IMR-90 (cell line): ENCODE results near the gene NUDT8. TPM values are rescaled to one million over a fixed set of nuclear protein-coding genes. Genes with fewer than 3 reads are reported as not detected.

Experiments used
- ATAC-seq: fragments of 200-7000 bp; cut with Tn5 transposase; 2 replicates; pipeline ENCODE4 v1.9.1; 2020; ENCODE audit warnings: low read depth, mild to moderate bottlenecking, moderate library complexity
- BruUV-seq: library from RNA; stranded (reverse); fragments of 400-500 nt; replicated peaks from 2 replicates; lab custom pipeline; 2021; lab: Mats Ljungman, UMichigan
- CTCF ChIA-PET: fragments of 300-600 bp; formaldehyde crosslinking; extraction: SDS; loops from one replicate; lab custom pipeline; 2021; ENCODE audit warnings: antibody characterized with exemption; lab: Yijun Ruan, JAX
- POLR2A ChIA-PET: fragments of 300-600 bp; sonication (Branson Sonifier 250); formaldehyde crosslinking; loops from one replicate; lab custom pipeline; 2022; ENCODE audit warnings: antibody characterized with exemption; ENCODE audit not compliant: unreplicated experiment; lab: Charles Lee
- DNase-seq: peaks from one replicate; pipeline ENCODE4 v3.0.0; 2013
- H2AFZ ChIP-seq: replicated peaks from 2 replicates; pipeline ENCODE3; 2013; ENCODE audit warnings: low read length, mild to moderate bottlenecking; ENCODE audit not compliant: poor library complexity
- H2AK5ac ChIP-seq: 2 replicates; pipeline ENCODE4 v1.6.1; 2013; ENCODE audit warnings: low read depth, low read length, inconsistent platforms
- H2AK9ac ChIP-seq: replicated peaks from 2 replicates; pipeline ENCODE3; 2013; ENCODE audit warnings: mild to moderate bottlenecking, low read depth, low read length, moderate library complexity; ENCODE audit not compliant: poor library complexity
- H2BK120ac ChIP-seq: 2 replicates; pipeline ENCODE4 v1.6.1; 2013; ENCODE audit warnings: low read depth, low read length, inconsistent platforms
- H2BK15ac ChIP-seq: 3 replicates; pipeline ENCODE4 v1.6.1; 2013; ENCODE audit warnings: low read depth, low read length, inconsistent platforms
- H2BK20ac ChIP-seq: 2 replicates; pipeline ENCODE4 v1.6.1; 2013; ENCODE audit warnings: low read depth, mild to moderate bottlenecking, inconsistent platforms, low read length, moderate library complexity
- H2BK5ac ChIP-seq: 2 replicates; pipeline ENCODE4 v1.6.1; 2013; ENCODE audit warnings: mild to moderate bottlenecking, low read depth, low read length, inconsistent platforms; ENCODE audit not compliant: poor library complexity, severe bottlenecking
- H3K14ac ChIP-seq: replicated peaks from 2 replicates; pipeline ENCODE4 v1.6.1; 2013; ENCODE audit warnings: low read depth, low read length, inconsistent platforms
- H3K18ac ChIP-seq: 2 replicates; pipeline ENCODE4 v1.6.1; 2013; ENCODE audit warnings: low read depth, low read length, control low read depth
- H3K23ac ChIP-seq: 2 replicates; pipeline ENCODE4 v1.6.1; 2013; ENCODE audit warnings: low read depth, low read length, inconsistent platforms
- H3K27ac ChIP-seq: 2 replicates; pipeline ENCODE4 v1.5.1; 2013; ENCODE audit warnings: mild to moderate bottlenecking, control low read depth, low read length; ENCODE audit not compliant: insufficient read depth
- H3K27me3 ChIP-seq: 2 replicates; pipeline ENCODE4 v1.6.1; 2013; ENCODE audit warnings: low read length; ENCODE audit not compliant: control insufficient read depth, insufficient read depth
- H3K36me3 ChIP-seq: 2 replicates; pipeline ENCODE4 v1.6.1; 2013; ENCODE audit warnings: low read length, mixed read lengths; ENCODE audit not compliant: control insufficient read depth, insufficient read depth
- H3K4ac ChIP-seq: 2 replicates; pipeline ENCODE4 v1.6.1; 2013; ENCODE audit warnings: low read depth, low read length, inconsistent platforms
- H3K4me1 ChIP-seq: 2 replicates; pipeline ENCODE4 v1.6.1; 2013; ENCODE audit warnings: low read length, mixed read lengths; ENCODE audit not compliant: control insufficient read depth, insufficient read depth
- H3K4me2 ChIP-seq: 2 replicates; pipeline ENCODE4 v1.6.1; 2013; ENCODE audit warnings: low read depth, mild to moderate bottlenecking, control low read depth, low read length, moderate library complexity
- H3K4me3 ChIP-seq: 2 replicates; pipeline ENCODE4 v1.5.1; 2013; ENCODE audit warnings: low read depth, mild to moderate bottlenecking, control low read depth, low read length, moderate library complexity; ENCODE audit not compliant: insufficient read depth
- H3K56ac ChIP-seq: 2 replicates; pipeline ENCODE4 v1.6.1; 2013; ENCODE audit warnings: low read length, inconsistent platforms; ENCODE audit not compliant: insufficient read depth; ENCODE audit errors: extremely low read depth
- H3K79me1 ChIP-seq, 2 experiments: 2 replicates each; pipeline ENCODE4 v1.6.1; 2013; ENCODE audit warnings: low read length in 2 of 2, inconsistent platforms in 1 of 2, low read depth in 1 of 2
- H3K9ac ChIP-seq: 2 replicates; pipeline ENCODE4 v1.6.1; 2013; ENCODE audit warnings: low read depth, low read length, control low read depth
- H3K9me1 ChIP-seq: 2 replicates; pipeline ENCODE4 v1.6.1; 2013; ENCODE audit warnings: low read length, inconsistent platforms; ENCODE audit not compliant: insufficient read depth
- H3K9me3 ChIP-seq: 2 replicates; pipeline ENCODE4 v1.6.1; 2013; ENCODE audit warnings: low read length; ENCODE audit not compliant: control insufficient read depth, insufficient read depth
- H4K20me1 ChIP-seq: 2 replicates; pipeline ENCODE4 v1.6.1; 2013; ENCODE audit warnings: low read length, inconsistent platforms; ENCODE audit not compliant: insufficient read depth
- H4K5ac ChIP-seq: 2 replicates; pipeline ENCODE4 v1.6.1; 2013; ENCODE audit warnings: mild to moderate bottlenecking, low read depth, low read length, control low read depth
- H4K8ac ChIP-seq, 2 experiments: 2 replicates each; pipeline ENCODE4 v1.6.1; 2013; ENCODE audit warnings: low read depth in 2 of 2, low read length in 2 of 2, control low read depth in 1 of 2, inconsistent platforms in 1 of 2
- H4K91ac ChIP-seq: 2 replicates; pipeline ENCODE4 v1.6.1; 2013; ENCODE audit warnings: low read depth, low read length, inconsistent platforms; ENCODE audit not compliant: insufficient read depth
- BHLHE40 ChIP-seq: fragments of 150-350 bp; IDR thresholded peaks from 2 replicates; pipeline ENCODE4 v1.6.1; 2016; ENCODE audit warnings: mild to moderate bottlenecking, low read depth, low read length
- CEBPB ChIP-seq: IDR thresholded peaks from 2 replicates; pipeline ENCODE4 v1.6.1; 2012; ENCODE audit warnings: low read depth, low read length, improper control_type of control experiment
- CHD1 ChIP-seq: IDR thresholded peaks from 2 replicates; pipeline ENCODE4 v1.6.1; 2012; ENCODE audit warnings: low read depth, low read length, improper control_type of control experiment
- CTCF ChIP-seq: conservative IDR thresholded peaks from 2 replicates; pipeline ENCODE4 v1.5.1; 2012; ENCODE audit warnings: mild to moderate bottlenecking, low read depth, low read length, improper control_type of control experiment
- ELK1 ChIP-seq: fragments of 150-350 bp; IDR thresholded peaks from 2 replicates; pipeline ENCODE4 v1.6.1; 2016; ENCODE audit warnings: low read depth, mild to moderate bottlenecking, low read length, moderate library complexity, borderline replicate concordance
- FOS ChIP-seq: fragments of 150-350 bp; IDR thresholded peaks from 2 replicates; pipeline ENCODE4 v1.6.1; 2016; ENCODE audit warnings: low read depth, low read length
- MAFK ChIP-seq: IDR thresholded peaks from 2 replicates; pipeline ENCODE4 v1.6.1; 2012; ENCODE audit warnings: low read depth, low read length, improper control_type of control experiment
- MAZ ChIP-seq: IDR thresholded peaks from 2 replicates; pipeline ENCODE4 v1.6.1; 2012; ENCODE audit warnings: low read depth, mild to moderate bottlenecking, low read length, improper control_type of control experiment, moderate library complexity, borderline replicate concordance
- MXI1 ChIP-seq: IDR thresholded peaks from 2 replicates; pipeline ENCODE4 v1.6.1; 2012; ENCODE audit warnings: low read depth, mild to moderate bottlenecking, low read length, moderate library complexity, borderline replicate concordance
- NFE2L2 ChIP-seq: fragments of 150-350 bp; IDR thresholded peaks from 2 replicates; pipeline ENCODE4 v1.6.1; 2016; ENCODE audit warnings: low read depth, mild to moderate bottlenecking, low read length
- POLR2A ChIP-seq: IDR thresholded peaks from 2 replicates; pipeline ENCODE4 v1.6.1; 2012; ENCODE audit warnings: mild to moderate bottlenecking, low read depth, low read length
- RAD21 ChIP-seq: IDR thresholded peaks from 2 replicates; pipeline ENCODE4 v1.6.1; 2012; ENCODE audit warnings: low read length, improper control_type of control experiment
- RCOR1 ChIP-seq: IDR thresholded peaks from 2 replicates; pipeline ENCODE4 v1.6.1; 2012; ENCODE audit warnings: mild to moderate bottlenecking, low read length, improper control_type of control experiment; ENCODE audit not compliant: insufficient replicate concordance
- RFX5 ChIP-seq: IDR thresholded peaks from 2 replicates; pipeline ENCODE4 v1.8.0; 2012; ENCODE audit warnings: low read depth, mild to moderate bottlenecking, low read length, moderate library complexity
- SMC3 ChIP-seq: fragments of 150-350 bp; IDR thresholded peaks from 2 replicates; pipeline ENCODE4 v1.6.1; 2016; ENCODE audit warnings: low read depth, mild to moderate bottlenecking, antibody characterized with exemption, low read length, moderate library complexity
- WGBS, 2 experiments: methylation state at CpG; one replicate each; pipeline versions ENCODE4 v1.1.5 to v1.1.7; 2013; ENCODE audit warnings: missing lambda C conversion rate in 2 of 2; ENCODE audit not compliant: insufficient read length in 1 of 2; ENCODE audit errors: extremely low coverage in 2 of 2; 5-methylcytosine and 5-hydroxymethylcytosine counted together
- dilution Hi-C: fragments of 300-500 bp; cut with HindIII; formaldehyde crosslinking; loops from one replicate; pipeline ENCODE4 v1.14.3; 2018; ENCODE audit warnings: low sequenced_read_pairs; ENCODE audit not compliant: unreplicated experiment
- in situ Hi-C: fragments of 300-500 bp; cut with MboI; formaldehyde crosslinking; loops from 3 replicates; pipeline ENCODE4 v1.14.3; 2019; ENCODE audit warnings: low sequenced_read_pairs, inconsistent platforms, mixed read lengths
- intact Hi-C: fragments of 100-400 bp; cut with micrococcal nuclease; formaldehyde crosslinking; loops from 2 replicates; pipeline ENCODE4 v1.10.0; 2022
- polyA plus RNA-seq, 3 experiments: library from polyadenylated mRNA; depleted of rRNA; stranded (reverse); fragments of >200 nt; gene quantifications; 2 replicates each; pipeline ENCODE4 v1.2.3, GENCODE V29; 2012; ENCODE audit warnings: low replicate concordance in 1 of 3
- total RNA-seq: library from RNA; depleted of rRNA; stranded (reverse); fragments of >200 nt; gene quantifications from 2 replicates; pipeline ENCODE4 v1.2.3, GENCODE V29; 2012

The NUDT8 gene
- total and polyA plus RNA-seq, 2 of the 4 experiments (the other 2 are of a cell fraction), result 1.4 to 2.5 TPM

- no peak overlapping the region for H3K14ac ChIP-seq
- H4K5ac ChIP-seq, result no peak overlapping the region
- DNase-seq (no peak), ATAC-seq (no peak)
- H3K23ac ChIP-seq, result no peak overlapping the region
- peak overlapping the region; percentile 32 for H2AFZ ChIP-seq
- no peak overlapping the region for H2AK5ac ChIP-seq
- H2AK9ac ChIP-seq, result peak overlapping the region; percentile 24
- H2BK20ac ChIP-seq, result no peak overlapping the region
- no peaks in the 10 kb centered on the region for H3K79me1 ChIP-seq
- POLR2A ChIA-PET, result no interaction called here
- no peak overlapping the region for H3K9ac ChIP-seq
- TF ChIP-seq POLR2A (no peak), RAD21 (no peak), MXI1 (no peak), ELK1 (no peak), CTCF (no peak), FOS (no peak), CHD1 (no peak), MAFK (no peak), MAZ (no peak), NFE2L2 (no peak), RCOR1 (no peak), CEBPB (no peak), SMC3 (no peak), RFX5 (no peak), BHLHE40 (no peak)
- intact Hi-C loops (no loop called here), dilution Hi-C loops (no loop called here), in situ Hi-C loops (no loop called here)
- H3K27me3 ChIP-seq, result peaks cover 5% of the 10 kb centered on the region; the same call in 1 of the 2 replicates
- no peak overlapping the region for H2BK120ac ChIP-seq
- CTCF ChIA-PET, result no interaction called here
- H3K18ac ChIP-seq, result no peak overlapping the region
- no peak overlapping the region for H2BK5ac ChIP-seq
- H3K9me3 ChIP-seq, result no peaks in the 10 kb centered on the region
- no peak overlapping the region for H3K4me2 ChIP-seq
- BruUV-seq, result no TSS peak
- no peaks in the 10 kb centered on the region for H4K20me1 ChIP-seq
- no peaks in the 10 kb centered on the region for H3K36me3 ChIP-seq
- 100% methylated on average over 1 of the region's 2 CpGs; no CpG with 5 or more reads in 1 of the 2 experiments for WGBS, 2 experiments
- H2BK15ac ChIP-seq, result no peak overlapping the region
- H3K56ac ChIP-seq, result no peak overlapping the region
- no peak overlapping the region for H3K4me3 ChIP-seq
- H4K8ac ChIP-seq, result no peak overlapping the region
- H3K9me1 ChIP-seq, result peaks cover 4% of the 10 kb centered on the region; the same call in 1 of the 2 replicates
- H3K4ac ChIP-seq, result no peak overlapping the region
- 0 out of 2 replicates have a peak, but pooled peaks cover 3% of the 10 kb centered on the region for H3K4me1 ChIP-seq
- H4K91ac ChIP-seq, result no peak overlapping the region
- no peak overlapping the region for H3K27ac ChIP-seq
These were observed 2.1 kb upstream of the NUDT8 start for GRCh38 chr11:67631853-67632174.
